Measurements from ENCODE around the gene PTPRG.

DNA sequence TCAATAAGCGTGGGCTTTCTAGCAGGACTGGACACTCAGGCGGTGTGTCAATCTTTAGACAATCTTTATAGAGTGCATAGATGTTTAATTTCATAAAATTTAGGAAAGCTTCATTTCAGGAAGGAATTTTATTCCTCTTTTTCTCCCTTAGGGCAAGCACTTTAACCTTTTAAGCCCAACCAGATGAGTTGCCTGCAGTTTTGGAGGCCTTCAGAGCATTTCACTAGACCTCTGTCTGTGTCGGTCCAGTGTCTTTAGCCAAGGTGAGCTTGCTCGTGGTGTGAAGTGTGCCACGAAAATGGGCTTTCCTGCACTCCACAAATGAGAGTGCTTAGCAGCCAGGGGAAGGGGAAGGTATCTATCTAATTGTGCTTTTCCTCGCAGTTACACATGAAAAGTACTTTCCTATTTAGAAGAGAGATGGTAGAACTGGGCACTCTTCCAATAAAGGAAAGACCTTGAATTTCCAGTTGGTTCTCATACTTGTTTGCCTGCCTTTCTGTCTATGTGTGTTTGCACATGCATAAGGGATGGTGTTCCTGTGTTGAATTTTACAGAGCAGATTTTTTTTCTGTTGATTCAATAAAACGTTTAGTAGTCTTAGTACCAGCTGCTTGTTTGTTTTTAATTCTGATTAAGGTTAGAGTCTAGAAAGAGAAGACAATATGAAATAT is 758.3 kb downstream of the PTPRG start:
- TF ChIP-seq, protein P1, sequence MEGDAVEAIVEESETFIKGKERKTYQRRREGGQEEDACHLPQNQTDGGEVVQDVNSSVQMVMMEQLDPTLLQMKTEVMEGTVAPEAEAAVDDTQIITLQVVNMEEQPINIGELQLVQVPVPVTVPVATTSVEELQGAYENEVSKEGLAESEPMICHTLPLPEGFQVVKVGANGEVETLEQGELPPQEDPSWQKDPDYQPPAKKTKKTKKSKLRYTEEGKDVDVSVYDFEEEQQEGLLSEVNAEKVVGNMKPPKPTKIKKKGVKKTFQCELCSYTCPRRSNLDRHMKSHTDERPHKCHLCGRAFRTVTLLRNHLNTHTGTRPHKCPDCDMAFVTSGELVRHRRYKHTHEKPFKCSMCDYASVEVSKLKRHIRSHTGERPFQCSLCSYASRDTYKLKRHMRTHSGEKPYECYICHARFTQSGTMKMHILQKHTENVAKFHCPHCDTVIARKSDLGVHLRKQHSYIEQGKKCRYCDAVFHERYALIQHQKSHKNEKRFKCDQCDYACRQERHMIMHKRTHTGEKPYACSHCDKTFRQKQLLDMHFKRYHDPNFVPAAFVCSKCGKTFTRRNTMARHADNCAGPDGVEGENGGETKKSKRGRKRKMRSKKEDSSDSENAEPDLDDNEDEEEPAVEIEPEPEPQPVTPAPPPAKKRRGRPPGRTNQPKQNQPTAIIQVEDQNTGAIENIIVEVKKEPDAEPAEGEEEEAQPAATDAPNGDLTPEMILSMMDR (IDR thresholded peaks at IDR 0.05), result no peak
- TF ChIP-seq POLR2A (IDR thresholded peaks at IDR 0.05), result no peak

Data from adrenal gland (tissue), 5 donors.